Panc1 (cell line): ENCODE data around the gene GPC1. TPM values are rescaled to one million over a fixed set of nuclear protein-coding genes. Genes with fewer than 3 reads are reported as not detected.
A peak's percentile ranks its signal among the peaks of the same experiment; 100 is the strongest.

Source experiments
- ATAC-seq: fragments of 200-7000 bp; cut with Tn5 transposase; 2 replicates; pipeline ENCODE4 v1.9.1; 2020; ENCODE audit warnings: mild to moderate bottlenecking, moderate library complexity
- BruUV-seq: library from RNA; stranded (reverse); fragments of 400-500 nt; replicated peaks from 2 replicates; lab custom pipeline; 2021; lab: Mats Ljungman, UMichigan
- CTCF ChIA-PET: fragments of 300-600 bp; sonication (Branson Sonifier 250); formaldehyde crosslinking; loops from one replicate; lab custom pipeline; 2022; ENCODE audit warnings: antibody characterized with exemption; lab: Charles Lee
- POLR2A ChIA-PET: fragments of 300-600 bp; sonication (Branson Sonifier 250); formaldehyde crosslinking; loops from one replicate; lab custom pipeline; 2022; ENCODE audit warnings: antibody characterized with exemption; lab: Charles Lee
- DNase-seq: peaks from one replicate; pipeline ENCODE4 v3.0.0-alpha.2; 2010; ENCODE audit warnings: low read depth, low spot score
- H3K27ac ChIP-seq: 2 replicates; pipeline ENCODE4 v1.5.1; 2011; ENCODE audit warnings: mild to moderate bottlenecking, low read length, inconsistent platforms
- H3K27me3 ChIP-seq: fragments of 200-500 bp; sonication (Bioruptor generic); 2 replicates; pipeline ENCODE4 v1.6.0; 2014; ENCODE audit warnings: low read length, inconsistent platforms; ENCODE audit not compliant: control insufficient read depth, insufficient read depth
- H3K36me3 ChIP-seq: fragments of 200-500 bp; sonication (Bioruptor generic); 2 replicates; pipeline ENCODE4 v1.5.1; 2014; ENCODE audit warnings: inconsistent platforms, mild to moderate bottlenecking, low read length, moderate library complexity; ENCODE audit not compliant: control insufficient read depth, insufficient read depth
- H3K4me1 ChIP-seq: 2 replicates; pipeline ENCODE4 v1.5.1; 2011; ENCODE audit warnings: inconsistent platforms, mild to moderate bottlenecking, low read length, moderate library complexity; ENCODE audit not compliant: control insufficient read depth, insufficient read depth
- H3K4me3 ChIP-seq, 2 experiments: 2 replicates each; pipeline ENCODE4 v1.5.1; 2011 to 2012; ENCODE audit warnings: low read depth in 2 of 2, low read length in 2 of 2, mild to moderate bottlenecking in 2 of 2, inconsistent platforms in 1 of 2, moderate library complexity in 1 of 2
- H3K9me3 ChIP-seq: fragments of 200-500 bp; sonication (Bioruptor generic); 2 replicates; pipeline ENCODE4 v1.5.1; 2014; ENCODE audit warnings: low read depth, mild to moderate bottlenecking, inconsistent platforms, low read length, moderate library complexity; ENCODE audit not compliant: control insufficient read depth, insufficient read depth
- POLR2AphosphoS5 ChIP-seq: IDR thresholded peaks from 2 replicates; pipeline ENCODE4 v1.6.1; 2012; ENCODE audit warnings: mild to moderate bottlenecking, low read depth, low read length, moderate library complexity
- SIN3A ChIP-seq: IDR thresholded peaks from 2 replicates; pipeline ENCODE4 v1.6.1; 2012; ENCODE audit warnings: low read depth, mild to moderate bottlenecking, low read length, moderate library complexity, borderline replicate concordance; ENCODE audit not compliant: insufficient read depth
- TCF7L2 ChIP-seq: IDR thresholded peaks from 2 replicates; pipeline ENCODE4 v1.6.1; 2011; ENCODE audit warnings: mild to moderate bottlenecking, low read depth, low read length, inconsistent platforms
- in situ Hi-C: cut with HindIII; loops from 2 replicates; pipeline ENCODE4 v1.10.0; 2016; ENCODE audit warnings: low sequenced_read_pairs, low pct_unique_long_range_greater_than_20kb
- intact Hi-C: fragments of 100-400 bp; cut with micrococcal nuclease; formaldehyde crosslinking; loops from one replicate; pipeline ENCODE4 v1.10.0; 2022; ENCODE audit not compliant: unreplicated experiment
- total RNA-seq: library from RNA; stranded (reverse); gene quantifications from one replicate; pipeline ENCODE4 v1.2.1, GENCODE V29; 2021; ENCODE audit not compliant: unreplicated experiment
- TF ChIP-seq, protein P1 (sequence below): fragments of 450-650 bp; IDR thresholded peaks from 2 replicates; pipeline ENCODE4 v1.5.1; 2017; ENCODE audit warnings: mild to moderate bottlenecking
- TF ChIP-seq, protein P2 (sequence below), 2 experiments: IDR thresholded peaks; 2 replicates each; pipeline ENCODE4 v1.6.1; 2011 to 2012; ENCODE audit warnings: low read depth in 2 of 2, control low read depth in 1 of 2, low read length in 1 of 2, mild to moderate bottlenecking in 1 of 2, moderate library complexity in 1 of 2; ENCODE audit not compliant: insufficient read depth in 1 of 2

Gene GPC1
- total RNA-seq, 1 experiment from 2014 or later, result 88.7 TPM

DNA sequence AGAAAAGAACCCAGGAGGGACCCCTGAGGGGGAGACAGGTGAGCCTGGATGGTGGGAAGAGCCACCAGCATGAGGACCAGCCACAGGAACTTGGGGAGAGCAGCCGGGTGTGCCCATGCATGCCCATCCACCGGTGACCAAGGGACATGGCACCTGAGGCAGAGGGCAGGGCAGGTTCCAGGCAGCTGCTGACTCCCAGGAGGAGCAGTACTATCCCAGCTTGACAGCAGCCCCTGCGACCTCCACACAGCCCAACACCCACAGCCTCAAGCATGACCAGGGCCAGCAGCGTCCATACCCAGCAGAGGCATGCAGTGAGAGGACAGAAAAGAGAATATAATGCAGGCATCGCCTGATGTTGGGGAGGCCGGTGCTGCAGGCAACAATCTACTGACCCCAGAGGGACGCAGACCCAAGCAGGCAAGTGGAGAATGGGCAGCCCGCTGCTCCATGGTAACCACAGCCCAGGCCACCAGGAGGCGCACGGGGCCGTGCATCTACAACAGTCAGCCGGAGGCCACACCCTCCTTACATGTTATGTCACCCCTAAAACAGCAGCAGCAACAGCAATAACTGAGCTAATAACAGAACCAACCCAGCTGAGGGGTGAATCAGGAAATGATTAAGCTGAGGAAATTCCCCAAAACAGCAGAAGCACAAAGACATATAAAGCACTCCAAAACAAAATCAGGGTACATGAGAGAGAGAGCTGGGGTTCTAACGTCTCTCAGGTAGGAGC lies 78.3 kb downstream of the GPC1 start:
- no peak overlapping the region for H3K4me3 ChIP-seq
- no peaks in the 10 kb centered on the region for H3K4me1 ChIP-seq
- no peaks in the 10 kb centered on the region for H3K27me3 ChIP-seq
- H3K9me3 ChIP-seq, result no peaks in the 10 kb centered on the region
- H3K36me3 ChIP-seq, result no peaks in the 10 kb centered on the region
- intact Hi-C loops (loop anchor here (5.0 kb wide), 1 partner anchor 44 kb away; the partner anchor contains the start of gene ANKMY1), in situ Hi-C loops (no loop called here)
- ATAC-seq (peak; percentile 96), DNase-seq (peak; percentile 35)
- TF ChIP-seq, protein P1, sequence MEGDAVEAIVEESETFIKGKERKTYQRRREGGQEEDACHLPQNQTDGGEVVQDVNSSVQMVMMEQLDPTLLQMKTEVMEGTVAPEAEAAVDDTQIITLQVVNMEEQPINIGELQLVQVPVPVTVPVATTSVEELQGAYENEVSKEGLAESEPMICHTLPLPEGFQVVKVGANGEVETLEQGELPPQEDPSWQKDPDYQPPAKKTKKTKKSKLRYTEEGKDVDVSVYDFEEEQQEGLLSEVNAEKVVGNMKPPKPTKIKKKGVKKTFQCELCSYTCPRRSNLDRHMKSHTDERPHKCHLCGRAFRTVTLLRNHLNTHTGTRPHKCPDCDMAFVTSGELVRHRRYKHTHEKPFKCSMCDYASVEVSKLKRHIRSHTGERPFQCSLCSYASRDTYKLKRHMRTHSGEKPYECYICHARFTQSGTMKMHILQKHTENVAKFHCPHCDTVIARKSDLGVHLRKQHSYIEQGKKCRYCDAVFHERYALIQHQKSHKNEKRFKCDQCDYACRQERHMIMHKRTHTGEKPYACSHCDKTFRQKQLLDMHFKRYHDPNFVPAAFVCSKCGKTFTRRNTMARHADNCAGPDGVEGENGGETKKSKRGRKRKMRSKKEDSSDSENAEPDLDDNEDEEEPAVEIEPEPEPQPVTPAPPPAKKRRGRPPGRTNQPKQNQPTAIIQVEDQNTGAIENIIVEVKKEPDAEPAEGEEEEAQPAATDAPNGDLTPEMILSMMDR, result peak; percentile 95
- no peak for TF ChIP-seq TCF7L2
- no TSS peak for BruUV-seq
- no peak overlapping the region for H3K27ac ChIP-seq
- CTCF ChIA-PET, result interaction anchor here (0.7 to 1.3 kb wide), 5 partner anchors 18 to 327 kb away, joined by 3 to 8 read pairs (median 3); no protein-coding TSS in a partner anchor
- POLR2A ChIA-PET, result interaction anchor here (0.6 kb wide), 1 partner anchor 409 kb away, joined by 6 read pairs; no protein-coding TSS in a partner anchor

DNA sequence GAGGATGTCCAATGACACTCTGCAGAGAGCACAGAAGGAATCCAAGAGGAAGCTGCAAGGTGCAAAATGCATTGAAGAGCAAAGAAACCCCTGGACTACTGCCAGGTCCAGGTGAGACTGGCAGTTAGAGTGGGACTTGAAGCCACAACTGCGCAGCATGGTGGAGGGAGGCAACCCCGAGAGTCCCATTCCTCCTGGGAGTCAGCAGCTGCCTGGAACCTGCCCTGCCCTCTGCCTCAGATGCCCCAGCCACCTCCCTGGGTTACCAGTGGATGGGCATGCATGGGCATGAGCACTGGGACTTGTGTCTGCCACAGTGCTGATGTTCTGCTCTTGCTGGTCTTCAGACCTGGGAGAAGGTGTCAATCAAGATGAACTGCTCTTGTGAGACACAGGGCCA lies 79.2 kb downstream of the GPC1 start:
- in situ Hi-C loops, result no loop called here
- BruUV-seq, result no TSS peak

More for the DNA sequence above, 79.2 kb downstream of the GPC1 start:
- no peaks in the 10 kb centered on the region for H3K27me3 ChIP-seq
- TF ChIP-seq, protein P2, sequence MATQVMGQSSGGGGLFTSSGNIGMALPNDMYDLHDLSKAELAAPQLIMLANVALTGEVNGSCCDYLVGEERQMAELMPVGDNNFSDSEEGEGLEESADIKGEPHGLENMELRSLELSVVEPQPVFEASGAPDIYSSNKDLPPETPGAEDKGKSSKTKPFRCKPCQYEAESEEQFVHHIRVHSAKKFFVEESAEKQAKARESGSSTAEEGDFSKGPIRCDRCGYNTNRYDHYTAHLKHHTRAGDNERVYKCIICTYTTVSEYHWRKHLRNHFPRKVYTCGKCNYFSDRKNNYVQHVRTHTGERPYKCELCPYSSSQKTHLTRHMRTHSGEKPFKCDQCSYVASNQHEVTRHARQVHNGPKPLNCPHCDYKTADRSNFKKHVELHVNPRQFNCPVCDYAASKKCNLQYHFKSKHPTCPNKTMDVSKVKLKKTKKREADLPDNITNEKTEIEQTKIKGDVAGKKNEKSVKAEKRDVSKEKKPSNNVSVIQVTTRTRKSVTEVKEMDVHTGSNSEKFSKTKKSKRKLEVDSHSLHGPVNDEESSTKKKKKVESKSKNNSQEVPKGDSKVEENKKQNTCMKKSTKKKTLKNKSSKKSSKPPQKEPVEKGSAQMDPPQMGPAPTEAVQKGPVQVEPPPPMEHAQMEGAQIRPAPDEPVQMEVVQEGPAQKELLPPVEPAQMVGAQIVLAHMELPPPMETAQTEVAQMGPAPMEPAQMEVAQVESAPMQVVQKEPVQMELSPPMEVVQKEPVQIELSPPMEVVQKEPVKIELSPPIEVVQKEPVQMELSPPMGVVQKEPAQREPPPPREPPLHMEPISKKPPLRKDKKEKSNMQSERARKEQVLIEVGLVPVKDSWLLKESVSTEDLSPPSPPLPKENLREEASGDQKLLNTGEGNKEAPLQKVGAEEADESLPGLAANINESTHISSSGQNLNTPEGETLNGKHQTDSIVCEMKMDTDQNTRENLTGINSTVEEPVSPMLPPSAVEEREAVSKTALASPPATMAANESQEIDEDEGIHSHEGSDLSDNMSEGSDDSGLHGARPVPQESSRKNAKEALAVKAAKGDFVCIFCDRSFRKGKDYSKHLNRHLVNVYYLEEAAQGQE (IDR thresholded peaks at IDR 0.05; ENCODE audit: insufficient read depth in 1 of 2, low read depth in 2 of 2, low read length in 1 of 2), result no peak
- TF ChIP-seq SIN3A, result no peak
- TF ChIP-seq, protein P1, result no peak
- TF ChIP-seq TCF7L2, result no peak
- no peak for TF ChIP-seq POLR2AphosphoS5
- H3K36me3 ChIP-seq, result no peaks in the 10 kb centered on the region
- no peak overlapping the region for H3K4me3 ChIP-seq
- no peaks in the 10 kb centered on the region for H3K4me1 ChIP-seq
- intact Hi-C loops, result loop anchor here (5.0 kb wide), 1 partner anchor 43 kb away; the partner anchor contains the start of gene ANKMY1
- ATAC-seq (no peak), DNase-seq (no peak)
- H3K27ac ChIP-seq, result no peak overlapping the region
- ChIA-PET CTCF (interaction anchor here (1.1 to 1.3 kb wide), 2 partner anchors 19 to 42 kb away, joined by 3 to 4 read pairs; no protein-coding TSS in a partner anchor), POLR2A (no interaction called here)
- no peaks in the 10 kb centered on the region for H3K9me3 ChIP-seq
